GM12892 (cell line): ENCODE measurements around the gene TNFSF4.
A peak's percentile ranks its signal among the peaks of the same experiment; 100 is the strongest.

ENCODE experiments used
- DNase-seq: peaks from one replicate; pipeline ENCODE4 v3.0.0; 2011; ENCODE audit not compliant: insufficient read length
- FAIRE-seq: peaks from 2 replicates; lab custom pipeline; 2011; peaks lifted over from hg19 to GRCh38; lab: Jason Lieb, UNC
- POLR2A ChIP-seq: IDR thresholded peaks from 2 replicates; pipeline ENCODE4 v1.6.1; 2011; ENCODE audit warnings: low read depth, low read length, control low read depth
- POLR2AphosphoS5 ChIP-seq: IDR thresholded peaks from 2 replicates; pipeline ENCODE4 v1.6.1; 2011; ENCODE audit warnings: low read depth, low read length, control low read depth
- TAF1 ChIP-seq: IDR thresholded peaks from 2 replicates; pipeline ENCODE4 v1.6.1; 2011; ENCODE audit warnings: low read depth, mild to moderate bottlenecking, control low read depth, low read length, borderline replicate concordance

TNFSF4 gene

GRCh38 chr1:173205146-173206051 lies 1.7 kb downstream of the TNFSF4 start:
- TF ChIP-seq TAF1: no peak
- no peak for TF ChIP-seq POLR2AphosphoS5
- TF ChIP-seq POLR2A: no peak
- FAIRE-seq (peak; percentile 74), DNase-seq (no peak)

- TF ChIP-seq POLR2AphosphoS5 (no peak), TAF1 (no peak), POLR2A (no peak)
- FAIRE-seq (no peak), DNase-seq (no peak)
Observed at GRCh38 chr1:173204693-173205092, 2.4 kb downstream of the TNFSF4 start.

DNA sequence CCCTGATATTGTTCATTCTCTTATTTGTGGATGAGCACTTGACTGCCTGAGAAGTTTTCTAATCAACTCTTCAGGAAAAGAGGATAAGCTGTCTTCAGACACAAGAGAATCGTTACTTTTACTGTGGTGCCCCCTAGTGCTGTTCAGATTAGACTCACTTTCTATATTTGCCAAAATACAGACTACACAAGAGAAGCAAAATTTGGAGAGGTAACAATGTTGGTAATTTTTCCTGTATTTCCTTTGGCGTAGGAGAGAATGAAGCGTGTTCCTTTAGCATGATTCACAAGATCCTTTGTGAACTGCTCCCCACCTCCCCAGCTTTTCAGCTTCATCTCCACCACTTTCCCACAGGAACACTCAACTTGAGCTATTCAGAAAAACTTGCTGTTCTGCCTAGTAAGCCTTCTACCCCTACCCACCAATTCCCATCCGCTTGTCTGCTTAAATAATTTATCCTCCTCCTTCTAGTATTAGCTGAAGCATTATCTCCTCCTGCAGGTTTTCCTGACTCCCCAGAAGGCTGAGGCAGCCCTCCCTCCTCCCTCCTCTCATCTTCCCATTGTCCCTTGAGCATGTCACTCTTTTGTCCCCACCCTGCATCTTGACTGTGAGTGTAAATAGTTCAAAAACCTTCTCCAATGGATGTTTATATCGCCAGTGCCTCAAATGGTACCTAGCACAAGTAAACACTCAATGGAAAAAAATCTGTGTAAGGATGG lies 4.5 kb downstream of the TNFSF4 start:
- FAIRE-seq: peak; percentile 54
- DNase-seq: no peak
- TF ChIP-seq POLR2AphosphoS5 (no peak), POLR2A (no peak), TAF1 (no peak)

- DNase-seq (no peak), FAIRE-seq (no peak)
- TF ChIP-seq POLR2A (no peak), TAF1 (no peak), POLR2AphosphoS5 (no peak)
Observed at GRCh38 chr1:173201969-173202368, 5.2 kb downstream of the TNFSF4 start.

GRCh38 chr1:173195596-173196088 lies 11.5 kb downstream of the TNFSF4 start:
- peak; percentile 88 for FAIRE-seq
- TF ChIP-seq POLR2AphosphoS5: no peak
- no peak for TF ChIP-seq POLR2A
- no peak for TF ChIP-seq TAF1
- DNase-seq: no peak

DNA sequence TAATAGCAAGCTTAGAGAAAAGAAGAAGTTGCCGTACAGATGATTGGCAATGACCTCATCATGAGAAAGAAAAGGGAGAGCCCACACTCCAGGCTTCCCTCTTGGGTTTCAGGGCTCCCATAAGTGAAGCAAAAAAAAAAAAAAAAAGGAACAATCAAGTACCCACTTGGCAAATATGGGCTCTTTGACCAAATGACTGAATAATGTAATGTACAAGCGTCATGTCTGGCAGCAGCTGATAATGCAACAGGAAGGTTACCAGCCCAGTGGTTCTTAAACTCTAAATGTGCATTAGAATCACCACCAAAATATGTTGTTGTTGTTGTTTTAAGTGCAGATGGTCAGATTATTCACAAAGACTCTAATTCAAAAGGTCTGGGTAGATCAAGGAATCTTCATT lies 13.5 kb downstream of the TNFSF4 start:
- DNase-seq: no peak
- no peak for FAIRE-seq
- TF ChIP-seq POLR2A (no peak), TAF1 (no peak), POLR2AphosphoS5 (no peak)

- TF ChIP-seq POLR2A: no peak
- no peak for TF ChIP-seq POLR2AphosphoS5
- no peak for TF ChIP-seq TAF1
- FAIRE-seq (no peak), DNase-seq (no peak)
Observed at GRCh38 chr1:173191011-173191705, 16.0 kb downstream of the TNFSF4 start.

DNA sequence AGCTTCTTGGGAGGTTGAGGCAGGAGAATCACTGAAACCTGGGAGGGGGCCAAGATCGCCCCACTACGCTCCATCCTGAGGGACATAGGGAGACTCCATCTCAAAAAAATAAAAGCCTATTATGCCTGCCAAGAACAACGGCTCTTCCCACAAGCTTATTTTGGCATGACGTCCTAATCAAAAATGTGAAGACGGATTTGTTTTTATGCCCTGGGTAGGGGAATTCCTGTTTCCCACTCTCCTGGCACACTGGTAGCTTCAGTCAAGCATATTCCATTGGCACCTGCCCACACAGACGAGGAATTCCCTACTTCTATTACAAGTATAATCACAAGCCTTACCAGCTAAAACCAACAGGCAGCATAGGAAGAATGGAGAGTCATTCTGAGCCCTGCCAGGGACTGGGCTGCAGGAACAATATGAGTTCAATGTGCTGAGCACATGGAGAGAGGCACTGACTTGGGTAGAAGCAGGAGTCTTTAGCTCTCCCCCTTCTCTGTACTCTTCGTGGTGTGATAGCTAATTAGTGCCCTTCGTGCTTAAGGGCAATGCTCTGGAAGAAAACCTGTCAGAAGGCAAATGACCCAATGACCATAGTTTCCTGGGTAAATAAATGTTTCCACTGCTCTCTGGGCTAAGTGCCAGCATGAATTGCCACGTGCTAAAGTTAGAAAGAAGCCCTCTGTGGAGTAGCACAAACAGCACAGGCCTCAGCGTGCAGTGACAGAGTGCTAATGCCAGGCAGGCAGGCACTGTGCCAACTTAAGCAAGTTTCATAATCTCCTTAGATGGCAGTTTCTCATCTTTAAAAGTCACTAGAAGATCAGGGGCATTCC lies 16.8 kb downstream of the TNFSF4 start:
- no peak for TF ChIP-seq POLR2AphosphoS5
- no peak for TF ChIP-seq TAF1
- no peak for TF ChIP-seq POLR2A

GRCh38 chr1:173187671-173188237 lies 19.4 kb downstream of the TNFSF4 start:
- no peak for FAIRE-seq
- DNase-seq: no peak
- TF ChIP-seq POLR2A (no peak), TAF1 (no peak), POLR2AphosphoS5 (no peak)

More for the DNA sequence above, 16.8 kb downstream of the TNFSF4 start:
- DNase-seq: no peak
- FAIRE-seq: no peak

DNA sequence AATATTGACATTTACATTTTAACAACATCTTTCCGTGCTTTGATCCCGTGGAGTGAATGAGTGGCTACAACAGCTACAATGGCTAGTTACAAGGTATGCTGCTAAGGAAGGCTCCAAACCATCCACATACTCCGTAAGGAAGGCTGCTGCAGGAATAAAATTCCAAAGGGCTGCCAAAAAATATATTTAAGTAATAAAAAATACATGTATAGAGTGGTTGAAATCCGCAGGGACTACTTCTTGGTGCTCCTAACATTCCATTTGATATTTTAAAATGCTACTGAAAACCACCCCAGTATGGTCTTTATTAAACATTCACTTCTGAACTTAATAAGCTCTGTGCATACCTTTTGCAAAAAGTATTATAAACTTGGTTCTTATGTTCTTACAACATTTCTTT lies 25.3 kb downstream of the TNFSF4 start:
- TF ChIP-seq POLR2AphosphoS5 (no peak), POLR2A (no peak), TAF1 (no peak)
- FAIRE-seq (no peak), DNase-seq (no peak)

- TF ChIP-seq POLR2A (no peak), POLR2AphosphoS5 (no peak), TAF1 (no peak)
- FAIRE-seq: no peak
Observed at GRCh38 chr1:173176246-173176645, 30.9 kb downstream of the TNFSF4 start.

More at GRCh38 chr1:173176246-173176645, 30.9 kb downstream of the TNFSF4 start:
- DNase-seq: no peak
